ENCODE results near the gene ZNF354C.

GRCh38 chr5:179051784-179052183, 8.4 kb upstream of the ZNF354C start:
- no peak for TF ChIP-seq EP300 (IDR thresholded peaks at IDR 0.05)
- TF ChIP-seq POLR2AphosphoS5 (IDR thresholded peaks at IDR 0.05) = no peak
- TF ChIP-seq CTCF (IDR thresholded peaks at IDR 0.05) = no peak

All from suprapubic skin (tissue), 4 donors.